ENCODE data around the gene TMEM120B.

GRCh38 chr12:121765573-121765972, 53.0 kb downstream of the TMEM120B start:
- TF ChIP-seq ZSCAN12 (CRISPR knock-in tag; IDR thresholded peaks at IDR 0.05) (no peak), SIX4 (CRISPR knock-in tag; IDR thresholded peaks at IDR 0.05) (no peak), ZNF879 (CRISPR knock-in tag; IDR thresholded peaks at IDR 0.05) (no peak)
